ENCODE measurements around the gene CTDSPL. TPM values are rescaled to one million over a fixed set of nuclear protein-coding genes. Genes with fewer than 3 reads are reported as not detected.
"Not testable (repeated sequence)": the region's sequence is repeated elsewhere in the genome, so short reads cannot be mapped to it uniquely, and the experiment has no call there.

The CTDSPL gene
- polyA plus RNA-seq, 1 of the 3 experiments (the other 2 are of a cell fraction) = 22.1 TPM

DNA sequence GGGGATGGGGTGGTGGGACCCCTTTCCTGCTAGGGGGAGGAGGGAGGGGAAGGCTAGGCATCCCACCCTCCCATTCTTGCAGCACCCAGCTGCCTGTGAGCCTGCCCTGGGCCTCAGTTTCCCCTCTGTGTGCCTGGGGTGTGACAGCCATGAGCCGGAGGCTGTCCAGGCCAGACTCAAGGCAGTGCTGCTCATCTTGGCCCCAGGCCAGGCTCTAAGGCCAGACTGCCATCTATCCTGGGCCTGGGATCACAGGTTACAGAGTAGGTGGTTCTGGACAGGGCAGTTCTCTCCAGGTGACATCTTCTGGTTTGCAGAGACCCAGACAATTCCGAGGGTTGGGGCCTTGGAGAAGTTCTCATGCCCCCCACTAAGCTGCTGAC lies 125.6 kb downstream of the CTDSPL start (continued):
- TF ChIP-seq, protein P1, sequence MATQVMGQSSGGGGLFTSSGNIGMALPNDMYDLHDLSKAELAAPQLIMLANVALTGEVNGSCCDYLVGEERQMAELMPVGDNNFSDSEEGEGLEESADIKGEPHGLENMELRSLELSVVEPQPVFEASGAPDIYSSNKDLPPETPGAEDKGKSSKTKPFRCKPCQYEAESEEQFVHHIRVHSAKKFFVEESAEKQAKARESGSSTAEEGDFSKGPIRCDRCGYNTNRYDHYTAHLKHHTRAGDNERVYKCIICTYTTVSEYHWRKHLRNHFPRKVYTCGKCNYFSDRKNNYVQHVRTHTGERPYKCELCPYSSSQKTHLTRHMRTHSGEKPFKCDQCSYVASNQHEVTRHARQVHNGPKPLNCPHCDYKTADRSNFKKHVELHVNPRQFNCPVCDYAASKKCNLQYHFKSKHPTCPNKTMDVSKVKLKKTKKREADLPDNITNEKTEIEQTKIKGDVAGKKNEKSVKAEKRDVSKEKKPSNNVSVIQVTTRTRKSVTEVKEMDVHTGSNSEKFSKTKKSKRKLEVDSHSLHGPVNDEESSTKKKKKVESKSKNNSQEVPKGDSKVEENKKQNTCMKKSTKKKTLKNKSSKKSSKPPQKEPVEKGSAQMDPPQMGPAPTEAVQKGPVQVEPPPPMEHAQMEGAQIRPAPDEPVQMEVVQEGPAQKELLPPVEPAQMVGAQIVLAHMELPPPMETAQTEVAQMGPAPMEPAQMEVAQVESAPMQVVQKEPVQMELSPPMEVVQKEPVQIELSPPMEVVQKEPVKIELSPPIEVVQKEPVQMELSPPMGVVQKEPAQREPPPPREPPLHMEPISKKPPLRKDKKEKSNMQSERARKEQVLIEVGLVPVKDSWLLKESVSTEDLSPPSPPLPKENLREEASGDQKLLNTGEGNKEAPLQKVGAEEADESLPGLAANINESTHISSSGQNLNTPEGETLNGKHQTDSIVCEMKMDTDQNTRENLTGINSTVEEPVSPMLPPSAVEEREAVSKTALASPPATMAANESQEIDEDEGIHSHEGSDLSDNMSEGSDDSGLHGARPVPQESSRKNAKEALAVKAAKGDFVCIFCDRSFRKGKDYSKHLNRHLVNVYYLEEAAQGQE (IDR thresholded peaks at IDR 0.05; ENCODE audit: low read depth, low read length) = no peak
- no peak for TF ChIP-seq RXRA (IDR thresholded peaks at IDR 0.05; ENCODE audit: borderline replicate concordance, low read depth)
- no peak for TF ChIP-seq ZBTB33 (IDR thresholded peaks at IDR 0.05; ENCODE audit: borderline replicate concordance, low read depth)
- no peak for TF ChIP-seq MXI1 (IDR thresholded peaks at IDR 0.05; ENCODE audit: low read depth, low read length)
- no peak for TF ChIP-seq POLR2AphosphoS5 (IDR thresholded peaks at IDR 0.05; ENCODE audit: low read depth, low read length)

DNA sequence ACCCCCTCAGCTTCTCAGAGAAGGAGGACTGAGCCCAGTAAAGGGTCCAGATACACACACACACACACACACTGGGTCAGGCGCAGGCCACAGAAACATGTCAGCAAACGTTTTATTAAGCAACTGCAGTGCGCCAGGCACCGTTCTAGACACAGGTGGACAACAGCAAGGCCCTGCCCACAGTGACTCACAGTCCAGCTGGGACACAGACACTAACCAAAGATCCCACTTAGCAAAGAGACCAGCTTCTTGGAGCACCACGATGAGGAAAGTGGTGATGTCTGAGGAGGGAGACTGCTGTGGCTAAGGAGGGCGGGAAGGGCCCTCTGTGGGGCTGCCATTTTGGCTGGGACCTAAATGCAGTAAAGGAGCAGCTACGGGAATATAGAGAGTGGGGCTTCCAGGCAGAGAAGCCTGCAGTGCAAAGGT lies 126.1 kb downstream of the CTDSPL start:
- Histone ChIP-seq H3K4me3 (ENCODE audit: low read depth in 2 of 2, low read length in 1 of 2) (no peak overlapping the region), H3K27me3 (ENCODE audit: insufficient read depth) (no peaks in the 10 kb centered on the region), H3K9me3 (no peaks in the 10 kb centered on the region), H3F3A (replicated peaks; ENCODE audit: insufficient read depth) (no peaks in the 10 kb centered on the region), H3K9ac (no peak overlapping the region), H3K27ac (ENCODE audit: low read depth in 2 of 2, low read length in 1 of 2) (no peak overlapping the region), H2AFZ (ENCODE audit: low read depth) (no peak overlapping the region), H3K4me1 (ENCODE audit: control insufficient read depth in 1 of 2, insufficient read depth in 2 of 2, low read depth in 1 of 2, low read length in 1 of 2) (no peaks in the 10 kb centered on the region; a peak in 1 of 4 replicates), H4K20me1 (ENCODE audit: insufficient read depth) (no peaks in the 10 kb centered on the region), H3K79me2 (ENCODE audit: insufficient read depth) (no peaks in the 10 kb centered on the region), H3K9me2 (no peaks in the 10 kb centered on the region), H3K36me3 (replicated peaks in 1 of 2; ENCODE audit: control insufficient read depth in 1 of 2, insufficient read depth in 2 of 2, low read length in 1 of 2) (peaks cover 4 to 17% of the 10 kb centered on the region in 2 experiments), H3K4me2 (no peak overlapping the region)
- CTCF ChIA-PET = no interaction called here
- 89% methylated on average over 5 of the region's 7 CpGs for WGBS (ENCODE audit: low lambda C conversion rate)
- POLR2A ChIA-PET = no interaction called here
- no peak for TF ChIP-seq TCF12 (IDR thresholded peaks at IDR 0.05)
- no peak for TF ChIP-seq POLR2AphosphoS5 (IDR thresholded peaks at IDR 0.05; ENCODE audit: low read depth, low read length)
- no peak for TF ChIP-seq RXRA (IDR thresholded peaks at IDR 0.05; ENCODE audit: borderline replicate concordance, low read depth)
- no peak for TF ChIP-seq TEAD4 (IDR thresholded peaks at IDR 0.05; ENCODE audit: borderline replicate concordance, insufficient read depth)
- TF ChIP-seq, protein P2, sequence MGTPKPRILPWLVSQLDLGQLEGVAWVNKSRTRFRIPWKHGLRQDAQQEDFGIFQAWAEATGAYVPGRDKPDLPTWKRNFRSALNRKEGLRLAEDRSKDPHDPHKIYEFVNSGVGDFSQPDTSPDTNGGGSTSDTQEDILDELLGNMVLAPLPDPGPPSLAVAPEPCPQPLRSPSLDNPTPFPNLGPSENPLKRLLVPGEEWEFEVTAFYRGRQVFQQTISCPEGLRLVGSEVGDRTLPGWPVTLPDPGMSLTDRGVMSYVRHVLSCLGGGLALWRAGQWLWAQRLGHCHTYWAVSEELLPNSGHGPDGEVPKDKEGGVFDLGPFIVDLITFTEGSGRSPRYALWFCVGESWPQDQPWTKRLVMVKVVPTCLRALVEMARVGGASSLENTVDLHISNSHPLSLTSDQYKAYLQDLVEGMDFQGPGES (IDR thresholded peaks at IDR 0.05; ENCODE audit: low read depth, low read length) = no peak
- TF ChIP-seq CTCF (IDR thresholded peaks at IDR 0.05) = no peak
- TF ChIP-seq FOXM1 (IDR thresholded peaks at IDR 0.05; ENCODE audit: low read depth) = no peak
- no peak for DNase-seq

GRCh38 chr3:37988376-37988775 lies 126.7 kb downstream of the CTDSPL start:
- H3K27me3 ChIP-seq (ENCODE audit: insufficient read depth); H3K27ac ChIP-seq (ENCODE audit: low read depth in 2 of 2, low read length in 1 of 2); H3K79me2 ChIP-seq (ENCODE audit: insufficient read depth); H4K20me1 ChIP-seq (ENCODE audit: insufficient read depth); H3K9me3 ChIP-seq; H3F3A ChIP-seq (replicated peaks; ENCODE audit: insufficient read depth); H2AFZ ChIP-seq (ENCODE audit: low read depth); H3K4me3 ChIP-seq (ENCODE audit: low read depth in 2 of 2, low read length in 1 of 2); H3K4me2 ChIP-seq; H3K9me2 ChIP-seq; H3K4me1 ChIP-seq (ENCODE audit: control insufficient read depth in 1 of 2, insufficient read depth in 2 of 2, low read depth in 1 of 2, low read length in 1 of 2); H3K9ac ChIP-seq; POLR2A ChIA-PET; DNase-seq: not testable (repeated sequence)
- H3K36me3 ChIP-seq (replicated peaks in 1 of 2; ENCODE audit: control insufficient read depth in 1 of 2, insufficient read depth in 2 of 2, low read length in 1 of 2) = peaks cover 2 to 14% of the 10 kb centered on the region in 2 experiments
- CTCF ChIA-PET = interaction anchor here (1.7 kb wide), 1 partner anchor 15 kb away, joined by 4 read pairs; no protein-coding TSS in a partner anchor
- 97% methylated on average over 10 of the region's 10 CpGs for WGBS (ENCODE audit: low lambda C conversion rate)

All from SK-N-SH (cell line).